GM23248 (cell line): ENCODE measurements around the gene P4HA3. TPM values are rescaled to one million over a fixed set of nuclear protein-coding genes. Genes with fewer than 3 reads are reported as not detected.

Experiments
- DNase-seq: peaks from one replicate; pipeline ENCODE4 v3.0.0-alpha.2; 2015
- H2AFZ ChIP-seq: fragments of 200-600 bp; sonication (generic); 2 replicates; pipeline ENCODE4 v1.6.1; 2016; ENCODE audit warnings: antibody characterized with exemption
- H3F3A ChIP-seq: fragments of 200-600 bp; sonication (generic); 2 replicates; pipeline ENCODE4 v1.6.1; 2016; ENCODE audit warnings: mild to moderate bottlenecking, antibody characterized with exemption, mixed run types; ENCODE audit not compliant: insufficient read depth
- H3K27ac ChIP-seq: fragments of 200-600 bp; sonication (generic); 2 replicates; pipeline ENCODE4 v1.5.1; 2016; ENCODE audit warnings: mild to moderate bottlenecking
- H3K27me3 ChIP-seq: fragments of 200-600 bp; sonication (generic); replicated peaks from 2 replicates; pipeline ENCODE4 v1.6.1; 2016; ENCODE audit warnings: mild to moderate bottlenecking; ENCODE audit not compliant: insufficient read depth
- H3K36me3 ChIP-seq: fragments of 200-600 bp; sonication (generic); 2 replicates; pipeline ENCODE4 v1.6.1; 2016; ENCODE audit warnings: low read depth, mild to moderate bottlenecking
- H3K4me1 ChIP-seq: fragments of 200-600 bp; sonication (generic); 2 replicates; pipeline ENCODE4 v1.6.1; 2016; ENCODE audit warnings: mild to moderate bottlenecking; ENCODE audit not compliant: insufficient read depth
- H3K4me2 ChIP-seq: fragments of 200-600 bp; sonication (generic); one replicate; pipeline ENCODE4 v1.6.1; 2016; ENCODE audit warnings: mild to moderate bottlenecking; ENCODE audit not compliant: unreplicated experiment
- H3K4me3 ChIP-seq: fragments of 200-600 bp; sonication (generic); 2 replicates; pipeline ENCODE4 v1.5.1; 2016; ENCODE audit warnings: mild to moderate bottlenecking
- H3K79me2 ChIP-seq: fragments of 200-600 bp; sonication (generic); 2 replicates; pipeline ENCODE4 v1.6.1; 2016; ENCODE audit warnings: mild to moderate bottlenecking; ENCODE audit not compliant: insufficient read depth
- H3K9ac ChIP-seq: fragments of 200-600 bp; sonication (generic); 2 replicates; pipeline ENCODE4 v1.6.1; 2016; ENCODE audit warnings: mild to moderate bottlenecking
- H3K9me2 ChIP-seq: fragments of 200-600 bp; sonication (generic); 2 replicates; pipeline ENCODE4 v1.6.1; 2016; ENCODE audit warnings: mixed run types, mild to moderate bottlenecking, moderate library complexity; ENCODE audit not compliant: insufficient read depth
- H3K9me3 ChIP-seq: fragments of 200-600 bp; sonication (generic); one replicate; pipeline ENCODE4 v1.6.1; 2017; ENCODE audit warnings: low read depth
- H4K20me1 ChIP-seq: fragments of 200-600 bp; sonication (generic); 2 replicates; pipeline ENCODE4 v1.6.0; 2016; ENCODE audit not compliant: insufficient read depth
- EZH2 ChIP-seq: fragments of 200-600 bp; sonication (generic); IDR thresholded peaks from 2 replicates; pipeline ENCODE4 v1.6.1; 2018; ENCODE audit warnings: antibody characterized with exemption, mild to moderate bottlenecking; ENCODE audit not compliant: insufficient read depth, poor library complexity, severe bottlenecking
- EZH2phosphoT487 ChIP-seq: fragments of 200-600 bp; sonication (generic); IDR thresholded peaks from 2 replicates; pipeline ENCODE4 v1.6.1; 2018; ENCODE audit warnings: antibody characterized with exemption, moderate library complexity, mild to moderate bottlenecking, low read depth; ENCODE audit not compliant: insufficient read depth
- WGBS, 2 experiments: methylation state at CpG; one replicate each; pipeline ENCODE4 v1.1.6; 2015 to 2017; ENCODE audit warnings: low lambda C conversion rate in 2 of 2, low coverage in 1 of 2; ENCODE audit errors: missing lambda C conversion rate in 2 of 2; 5-methylcytosine and 5-hydroxymethylcytosine counted together
- in situ Hi-C: fragments of 300-500 bp; cut with MboI; formaldehyde crosslinking; loops from 2 replicates; pipeline ENCODE4 v1.15.0; 2020
- polyA plus RNA-seq: library from polyadenylated mRNA; unstranded; fragments of >200 nt; fragmentation: Nextera tagmentation; extraction: Ambion mirVana; gene quantifications from 2 replicates; pipeline ENCODE4 v1.2.1, GENCODE V29; 2016
- total RNA-seq: library from RNA; depleted of rRNA; stranded (reverse); fragments of >200 nt; shearing (Covaris generic); gene quantifications from 2 replicates; pipeline ENCODE4 v1.2.3, GENCODE V29; 2014

The P4HA3 gene
- total and polyA plus RNA-seq, 2 experiments from 2014 or later, result 26.4 to 30.6 TPM

DNA sequence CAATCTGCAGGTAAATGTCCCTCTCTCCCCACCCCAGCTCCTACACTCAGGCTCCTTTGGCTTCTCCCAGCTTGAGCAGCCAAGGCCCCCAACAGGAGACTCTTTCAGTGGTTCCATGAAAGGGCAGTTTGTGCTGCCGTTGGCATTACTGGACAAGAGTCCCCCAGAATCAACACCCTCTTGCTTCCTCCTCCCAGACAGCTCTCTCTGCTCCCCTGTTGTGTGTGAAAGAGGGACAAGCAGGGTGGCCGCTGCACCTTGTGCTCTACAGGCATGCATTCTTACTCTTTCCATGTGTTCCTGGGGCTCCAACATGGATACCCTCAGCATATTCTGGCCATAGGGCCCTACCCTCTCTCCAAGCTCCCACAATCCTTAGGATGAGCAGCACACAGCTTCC lies 48.7 kb downstream of the P4HA3 start:
- Histone ChIP-seq H3K79me2 (no peaks in the 10 kb centered on the region), H3K27ac (no peak overlapping the region), H3K9me2 (no peaks in the 10 kb centered on the region), H3K9ac (no peak overlapping the region), H2AFZ (no peak overlapping the region), H3K4me3 (no peak overlapping the region), H3F3A (0 out of 2 replicates have a peak, but pooled peaks cover 6% of the 10 kb centered on the region), H3K4me2 (no peak overlapping the region), H3K27me3 (no peaks in the 10 kb centered on the region), H4K20me1 (no peaks in the 10 kb centered on the region), H3K4me1 (peaks cover 16% of the 10 kb centered on the region), H3K9me3 (no peaks in the 10 kb centered on the region), H3K36me3 (no peaks in the 10 kb centered on the region)
- in situ Hi-C loops, result no loop called here
- 90 to 100% methylated on average over 2 of the region's 2 CpGs for WGBS, 2 experiments
- TF ChIP-seq EZH2phosphoT487 (no peak), EZH2 (no peak)
- no peak for DNase-seq

- H3K9ac ChIP-seq, result no peak overlapping the region
- H3K9me2 ChIP-seq, result no peaks in the 10 kb centered on the region
- in situ Hi-C loops, result no loop called here
- peak overlapping the region; percentile 20 for H3K4me2 ChIP-seq
- no peak overlapping the region for H2AFZ ChIP-seq
- H3K79me2 ChIP-seq, result no peaks in the 10 kb centered on the region
- H3K27ac ChIP-seq, result no peak overlapping the region
- peaks cover 24% of the 10 kb centered on the region for H3F3A ChIP-seq
- peak; percentile 73 for DNase-seq
- 17 to 18% methylated on average over 4 of the region's 4 CpGs for WGBS, 2 experiments
- no peaks in the 10 kb centered on the region for H3K9me3 ChIP-seq
- peaks cover 18% of the 10 kb centered on the region for H3K4me1 ChIP-seq
- H4K20me1 ChIP-seq, result no peaks in the 10 kb centered on the region
- H3K36me3 ChIP-seq, result no peaks in the 10 kb centered on the region
- TF ChIP-seq EZH2phosphoT487 (no peak), EZH2 (no peak)
- H3K4me3 ChIP-seq, result no peak overlapping the region
- no peaks in the 10 kb centered on the region for H3K27me3 ChIP-seq
Measured at GRCh38 chr11:74257959-74258553, 53.4 kb downstream of the P4HA3 start.

DNA sequence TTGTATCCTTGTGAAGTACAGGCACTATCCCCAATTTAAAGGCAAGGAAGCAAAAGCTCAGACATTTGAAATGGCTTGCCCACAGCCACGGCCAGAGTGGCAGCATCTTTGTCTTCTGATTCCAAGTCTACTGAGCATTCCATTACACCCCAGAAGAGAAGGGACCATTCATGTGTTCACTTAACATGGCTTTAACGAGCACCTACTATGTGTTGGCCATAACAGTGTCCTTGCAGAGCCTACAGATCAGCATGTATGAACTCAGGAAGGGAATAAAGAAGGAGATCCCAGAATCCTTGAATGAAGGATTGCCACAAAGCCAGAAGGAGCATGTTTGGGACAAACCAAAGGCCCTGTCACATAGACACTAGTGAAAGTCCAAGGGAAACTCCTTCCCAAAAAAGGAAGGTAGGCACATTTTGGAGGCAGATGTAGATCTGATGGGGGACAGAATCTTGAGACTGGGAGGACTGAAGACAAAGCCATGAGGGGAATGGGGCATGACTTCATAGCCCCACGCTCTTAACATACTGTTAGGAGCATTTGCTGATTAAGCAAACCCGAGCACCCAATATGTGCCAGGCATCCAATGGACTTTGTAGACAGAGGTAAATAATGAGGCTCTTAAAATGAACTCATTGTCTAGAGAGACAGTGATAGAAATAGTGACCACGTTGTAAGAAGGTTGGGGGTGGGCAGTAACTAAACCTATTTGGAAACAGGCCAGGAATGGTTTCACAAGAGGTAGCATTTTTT lies 54.9 kb downstream of the P4HA3 start:
- no peak overlapping the region for H3K9ac ChIP-seq
- no peak overlapping the region for H3K27ac ChIP-seq
- no peak overlapping the region for H3K4me2 ChIP-seq
- peak; percentile 13 for DNase-seq
- H3K9me3 ChIP-seq, result no peaks in the 10 kb centered on the region
- 92 to 94% methylated on average over 5 of the region's 5 CpGs for WGBS, 2 experiments
- H3K4me1 ChIP-seq, result peaks cover 18% of the 10 kb centered on the region
- H3K9me2 ChIP-seq, result no peaks in the 10 kb centered on the region
- in situ Hi-C loops, result no loop called here
- no peak overlapping the region for H2AFZ ChIP-seq
- no peaks in the 10 kb centered on the region for H4K20me1 ChIP-seq
- H3K79me2 ChIP-seq, result no peaks in the 10 kb centered on the region
- H3K4me3 ChIP-seq, result no peak overlapping the region
- no peaks in the 10 kb centered on the region for H3K27me3 ChIP-seq
- no peaks in the 10 kb centered on the region; the same call in 1 of the 2 replicates for H3K36me3 ChIP-seq
- H3F3A ChIP-seq, result peaks cover 24% of the 10 kb centered on the region
- TF ChIP-seq EZH2 (no peak), EZH2phosphoT487 (no peak)

DNA sequence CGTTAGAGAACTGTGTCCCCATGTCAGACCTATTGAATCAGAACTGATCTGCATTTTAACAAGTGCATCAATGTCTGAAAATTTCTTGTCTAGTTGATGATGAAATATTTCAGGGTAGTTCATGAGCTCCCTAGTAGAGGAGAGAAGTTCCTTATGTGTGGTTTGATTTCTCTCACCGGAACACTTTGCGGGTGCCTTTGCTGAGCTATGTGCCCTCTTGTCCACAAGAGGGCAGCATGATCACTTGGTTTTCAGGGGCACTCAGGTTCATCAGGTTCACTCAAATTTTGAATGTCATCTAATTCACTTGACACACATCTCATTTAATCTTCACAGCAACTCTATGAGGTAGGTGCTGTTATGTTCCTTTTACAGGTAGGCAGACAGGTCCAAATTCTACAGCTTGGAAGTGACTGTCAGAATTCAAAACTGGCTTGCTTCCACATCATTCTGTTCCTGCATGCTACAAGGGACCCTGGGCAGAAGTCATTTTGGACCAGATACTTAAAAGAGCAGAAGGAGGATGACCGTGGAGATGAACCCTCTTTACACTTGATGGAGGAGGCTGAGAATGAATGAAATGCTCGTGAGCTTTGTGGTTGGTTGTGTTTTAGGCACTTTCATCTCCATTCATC lies 55.6 kb downstream of the P4HA3 start:
- in situ Hi-C loops, result no loop called here
- no peak overlapping the region for H3K27ac ChIP-seq
- H3K36me3 ChIP-seq, result no peaks in the 10 kb centered on the region; the same call in 1 of the 2 replicates
- H3K4me2 ChIP-seq, result no peak overlapping the region
- H2AFZ ChIP-seq, result no peak overlapping the region
- H3K4me1 ChIP-seq, result peaks cover 18% of the 10 kb centered on the region
- no peaks in the 10 kb centered on the region for H3K9me3 ChIP-seq
- H3K9me2 ChIP-seq, result no peaks in the 10 kb centered on the region
- H3K79me2 ChIP-seq, result no peaks in the 10 kb centered on the region
- H3K27me3 ChIP-seq, result no peaks in the 10 kb centered on the region
- H3F3A ChIP-seq, result peaks cover 24% of the 10 kb centered on the region
- WGBS, 2 experiments, result 35 to 43% methylated on average over 5 of the region's 5 CpGs
- no peak overlapping the region for H3K9ac ChIP-seq
- TF ChIP-seq EZH2phosphoT487, result no peak
- no peak for TF ChIP-seq EZH2
- peak; percentile 71 for DNase-seq
- H4K20me1 ChIP-seq, result no peaks in the 10 kb centered on the region
- no peak overlapping the region for H3K4me3 ChIP-seq
